Neural cell (in vitro differentiated cells): Measurements from ENCODE around the gene TRMO. TPM values are rescaled to one million over a fixed set of nuclear protein-coding genes. Genes with fewer than 3 reads are reported as not detected.

Experiments
- H2AFZ ChIP-seq: fragments of 200-600, 300-800 bp; sonication (generic), shearing (Covaris generic); 2 replicates; pipeline ENCODE4 v1.6.0; 2014; ENCODE audit warnings: low read depth, mild to moderate bottlenecking, antibody characterized with exemption, low read length, moderate library complexity
- H3F3A ChIP-seq: fragments of 200-600 bp; shearing (Covaris generic); 2 replicates; pipeline ENCODE4 v1.6.1; 2016; ENCODE audit warnings: mild to moderate bottlenecking, moderate library complexity, mixed read lengths, antibody characterized with exemption, low read length; ENCODE audit not compliant: insufficient read depth, poor library complexity, severe bottlenecking
- H3K27ac ChIP-seq: fragments of 200-600, 300-800 bp; sonication (generic), shearing (Covaris generic); 2 replicates; pipeline ENCODE4 v1.5.1; 2014; ENCODE audit warnings: mild to moderate bottlenecking, low read length, moderate library complexity
- H3K27me3 ChIP-seq: fragments of 300-800, 200-600 bp; sonication (generic), shearing (Covaris generic); 2 replicates; pipeline ENCODE4 v1.6.0; 2014; ENCODE audit warnings: mild to moderate bottlenecking, low read depth, low read length, moderate library complexity; ENCODE audit not compliant: insufficient read depth
- H3K36me3 ChIP-seq: fragments of 300-800, 200-600 bp; sonication (generic), shearing (Covaris generic); 2 replicates; pipeline ENCODE4 v1.5.1; 2014; ENCODE audit warnings: mild to moderate bottlenecking, antibody characterized with exemption, low read length, moderate library complexity; ENCODE audit not compliant: insufficient read depth
- H3K4me2 ChIP-seq: fragments of 300-800, 200-600 bp; sonication (generic), shearing (Covaris generic); 2 replicates; pipeline ENCODE4 v1.6.0; 2014; ENCODE audit warnings: mild to moderate bottlenecking, low read length
- H3K4me3 ChIP-seq: fragments of 300-800, 200-600 bp; sonication (generic), shearing (Covaris generic); 2 replicates; pipeline ENCODE4 v1.5.1; 2014; ENCODE audit warnings: mild to moderate bottlenecking, low read length, moderate library complexity
- H3K79me2 ChIP-seq: fragments of 200-600 bp; shearing (Covaris generic); replicated peaks from 2 replicates; pipeline ENCODE4 v1.6.0; 2014; ENCODE audit warnings: mild to moderate bottlenecking, low read length, moderate library complexity; ENCODE audit not compliant: insufficient read depth
- H3K9ac ChIP-seq: fragments of 300-800, 200-600 bp; sonication (generic), shearing (Covaris generic); 2 replicates; pipeline ENCODE4 v1.6.1; 2016; ENCODE audit warnings: mild to moderate bottlenecking, low read length, mixed read lengths
- H3K9me2 ChIP-seq: fragments of 200-600 bp; shearing (Covaris generic); 2 replicates; pipeline ENCODE4 v1.6.1; 2016; ENCODE audit warnings: mild to moderate bottlenecking, low read length, mixed read lengths; ENCODE audit not compliant: insufficient read depth
- H3K9me3 ChIP-seq: fragments of 200-600, 300-800 bp; sonication (generic), shearing (Covaris generic); 2 replicates; pipeline ENCODE4 v1.6.1; 2016; ENCODE audit warnings: mild to moderate bottlenecking, mixed run types, low read length, moderate library complexity, mixed read lengths
- H4K20me1 ChIP-seq: fragments of 200-600 bp; shearing (Covaris generic); 2 replicates; pipeline ENCODE4 v1.6.1; 2016; ENCODE audit warnings: mild to moderate bottlenecking, mixed run types; ENCODE audit not compliant: insufficient read depth
- EP300 ChIP-seq: fragments of 450-650 bp; conservative IDR thresholded peaks from 2 replicates; pipeline ENCODE4 v1.6.1; 2014; ENCODE audit warnings: antibody characterized with exemption, mild to moderate bottlenecking, moderate library complexity; ENCODE audit not compliant: poor library complexity, severe bottlenecking
- EZH2 ChIP-seq: fragments of 200-600, 300-800 bp; shearing (Covaris generic), sonication (generic); IDR thresholded peaks from 2 replicates; pipeline ENCODE4 v1.6.1; 2014; ENCODE audit warnings: antibody characterized with exemption, low read length, borderline replicate concordance, mild to moderate bottlenecking; ENCODE audit not compliant: insufficient read depth, poor library complexity, severe bottlenecking
- MXI1 ChIP-seq: fragments of 450-650 bp; conservative IDR thresholded peaks from 2 replicates; pipeline ENCODE4 v1.6.1; 2014; ENCODE audit warnings: antibody characterized with exemption, mild to moderate bottlenecking; ENCODE audit not compliant: poor library complexity, severe bottlenecking
- POLR2AphosphoS5 ChIP-seq: IDR thresholded peaks from 2 replicates; pipeline ENCODE4 v1.6.1; 2012
- RAD21 ChIP-seq: fragments of 450-650 bp; conservative IDR thresholded peaks from 2 replicates; pipeline ENCODE4 v1.6.1; 2014; ENCODE audit warnings: antibody characterized with exemption, mild to moderate bottlenecking, moderate library complexity
- SMC3 ChIP-seq: fragments of 450-650 bp; conservative IDR thresholded peaks from 2 replicates; pipeline ENCODE4 v1.6.1; 2014; ENCODE audit warnings: antibody characterized with exemption, mild to moderate bottlenecking, moderate library complexity; ENCODE audit not compliant: poor library complexity
- TAF1 ChIP-seq: IDR thresholded peaks from 2 replicates; pipeline ENCODE4 v1.6.1; 2012; ENCODE audit warnings: low read depth
- polyA plus RNA-seq: library from polyadenylated mRNA; depleted of rRNA; stranded (reverse); fragments of >200 nt; gene quantifications from 2 replicates; pipeline ENCODE4 v1.2.3, GENCODE V29; 2014
- TF ChIP-seq, protein P1 (sequence below): IDR thresholded peaks from 2 replicates; pipeline ENCODE4 v1.6.1; 2012; ENCODE audit warnings: borderline replicate concordance
- TF ChIP-seq, protein P2 (sequence below): fragments of 450-650 bp; IDR thresholded peaks from 2 replicates; pipeline ENCODE4 v1.5.1; 2014; ENCODE audit warnings: antibody characterized with exemption, mild to moderate bottlenecking, moderate library complexity; ENCODE audit not compliant: poor library complexity, severe bottlenecking

The TRMO gene
- polyA plus RNA-seq, 1 donor from 2014 or later = 15.4 TPM

DNA sequence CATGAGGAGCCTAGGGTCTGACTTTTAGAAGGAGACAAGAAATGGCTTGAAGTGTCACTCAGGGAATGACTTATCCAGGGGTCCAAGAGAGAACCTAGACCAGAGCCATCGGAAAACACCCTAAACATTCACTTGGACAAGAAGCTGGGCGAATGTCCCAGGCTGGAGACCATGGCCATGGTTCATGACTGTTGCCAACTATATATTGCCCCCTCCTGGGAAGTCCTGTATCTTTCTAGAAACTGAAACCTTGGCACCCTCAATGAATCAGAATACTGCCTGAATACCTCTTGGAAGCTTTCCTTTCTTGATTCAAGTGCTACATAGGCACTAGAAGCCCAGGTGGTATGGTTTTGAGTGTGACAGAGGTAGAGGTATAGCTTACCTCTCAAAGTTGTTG is 29.9 kb downstream of the TRMO start:
- no peak overlapping the region for H3K9ac ChIP-seq
- H3K27me3 ChIP-seq = no peaks in the 10 kb centered on the region

DNA sequence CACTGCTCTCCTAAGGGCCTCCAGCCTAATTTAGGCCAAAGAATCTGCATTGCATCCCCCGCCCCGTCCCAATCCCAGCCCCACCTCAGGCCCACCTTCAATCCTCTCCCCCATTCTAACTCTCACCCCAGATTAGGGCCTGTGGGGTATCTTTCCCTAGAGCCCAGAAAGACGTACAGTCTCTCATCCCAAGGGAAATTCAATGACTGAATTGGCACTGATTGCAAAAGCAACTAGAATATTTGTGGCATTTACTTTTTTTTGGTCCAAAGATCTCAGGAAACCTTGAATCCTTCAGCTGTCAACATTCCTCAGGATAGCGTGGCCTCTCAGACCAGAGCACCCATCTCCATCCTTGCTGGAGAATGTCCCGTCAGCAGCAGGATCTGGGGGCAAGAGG is 30.6 kb downstream of the TRMO start:
- H2AFZ ChIP-seq = no peak overlapping the region
- H3K27ac ChIP-seq = no peak overlapping the region
- H3K9me3 ChIP-seq = no peaks in the 10 kb centered on the region
- no peaks in the 10 kb centered on the region for H3K36me3 ChIP-seq
- no peaks in the 10 kb centered on the region for H3K27me3 ChIP-seq
- H3F3A ChIP-seq = no peaks in the 10 kb centered on the region
- no peaks in the 10 kb centered on the region for H3K79me2 ChIP-seq
- no peaks in the 10 kb centered on the region for H3K9me2 ChIP-seq
- no peak for TF ChIP-seq POLR2AphosphoS5
- no peak overlapping the region for H3K9ac ChIP-seq
- H3K4me2 ChIP-seq = no peak overlapping the region
- no peaks in the 10 kb centered on the region for H4K20me1 ChIP-seq
- no peak overlapping the region for H3K4me3 ChIP-seq

More for the DNA sequence above, 29.9 kb downstream of the TRMO start:
- no peaks in the 10 kb centered on the region for H3K9me2 ChIP-seq
- H3K27ac ChIP-seq = no peak overlapping the region
- H3K36me3 ChIP-seq = no peaks in the 10 kb centered on the region
- H3K4me3 ChIP-seq = no peak overlapping the region
- H3F3A ChIP-seq = no peaks in the 10 kb centered on the region
- no peaks in the 10 kb centered on the region for H3K79me2 ChIP-seq
- H3K4me2 ChIP-seq = no peak overlapping the region
- no peaks in the 10 kb centered on the region for H4K20me1 ChIP-seq
- no peak for TF ChIP-seq EZH2
- TF ChIP-seq SMC3 = no peak
- TF ChIP-seq EP300 = no peak
- TF ChIP-seq MXI1 = no peak
- TF ChIP-seq, protein P1, sequence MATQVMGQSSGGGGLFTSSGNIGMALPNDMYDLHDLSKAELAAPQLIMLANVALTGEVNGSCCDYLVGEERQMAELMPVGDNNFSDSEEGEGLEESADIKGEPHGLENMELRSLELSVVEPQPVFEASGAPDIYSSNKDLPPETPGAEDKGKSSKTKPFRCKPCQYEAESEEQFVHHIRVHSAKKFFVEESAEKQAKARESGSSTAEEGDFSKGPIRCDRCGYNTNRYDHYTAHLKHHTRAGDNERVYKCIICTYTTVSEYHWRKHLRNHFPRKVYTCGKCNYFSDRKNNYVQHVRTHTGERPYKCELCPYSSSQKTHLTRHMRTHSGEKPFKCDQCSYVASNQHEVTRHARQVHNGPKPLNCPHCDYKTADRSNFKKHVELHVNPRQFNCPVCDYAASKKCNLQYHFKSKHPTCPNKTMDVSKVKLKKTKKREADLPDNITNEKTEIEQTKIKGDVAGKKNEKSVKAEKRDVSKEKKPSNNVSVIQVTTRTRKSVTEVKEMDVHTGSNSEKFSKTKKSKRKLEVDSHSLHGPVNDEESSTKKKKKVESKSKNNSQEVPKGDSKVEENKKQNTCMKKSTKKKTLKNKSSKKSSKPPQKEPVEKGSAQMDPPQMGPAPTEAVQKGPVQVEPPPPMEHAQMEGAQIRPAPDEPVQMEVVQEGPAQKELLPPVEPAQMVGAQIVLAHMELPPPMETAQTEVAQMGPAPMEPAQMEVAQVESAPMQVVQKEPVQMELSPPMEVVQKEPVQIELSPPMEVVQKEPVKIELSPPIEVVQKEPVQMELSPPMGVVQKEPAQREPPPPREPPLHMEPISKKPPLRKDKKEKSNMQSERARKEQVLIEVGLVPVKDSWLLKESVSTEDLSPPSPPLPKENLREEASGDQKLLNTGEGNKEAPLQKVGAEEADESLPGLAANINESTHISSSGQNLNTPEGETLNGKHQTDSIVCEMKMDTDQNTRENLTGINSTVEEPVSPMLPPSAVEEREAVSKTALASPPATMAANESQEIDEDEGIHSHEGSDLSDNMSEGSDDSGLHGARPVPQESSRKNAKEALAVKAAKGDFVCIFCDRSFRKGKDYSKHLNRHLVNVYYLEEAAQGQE = no peak
- no peak overlapping the region for H2AFZ ChIP-seq
- H3K9me3 ChIP-seq = no peaks in the 10 kb centered on the region

DNA sequence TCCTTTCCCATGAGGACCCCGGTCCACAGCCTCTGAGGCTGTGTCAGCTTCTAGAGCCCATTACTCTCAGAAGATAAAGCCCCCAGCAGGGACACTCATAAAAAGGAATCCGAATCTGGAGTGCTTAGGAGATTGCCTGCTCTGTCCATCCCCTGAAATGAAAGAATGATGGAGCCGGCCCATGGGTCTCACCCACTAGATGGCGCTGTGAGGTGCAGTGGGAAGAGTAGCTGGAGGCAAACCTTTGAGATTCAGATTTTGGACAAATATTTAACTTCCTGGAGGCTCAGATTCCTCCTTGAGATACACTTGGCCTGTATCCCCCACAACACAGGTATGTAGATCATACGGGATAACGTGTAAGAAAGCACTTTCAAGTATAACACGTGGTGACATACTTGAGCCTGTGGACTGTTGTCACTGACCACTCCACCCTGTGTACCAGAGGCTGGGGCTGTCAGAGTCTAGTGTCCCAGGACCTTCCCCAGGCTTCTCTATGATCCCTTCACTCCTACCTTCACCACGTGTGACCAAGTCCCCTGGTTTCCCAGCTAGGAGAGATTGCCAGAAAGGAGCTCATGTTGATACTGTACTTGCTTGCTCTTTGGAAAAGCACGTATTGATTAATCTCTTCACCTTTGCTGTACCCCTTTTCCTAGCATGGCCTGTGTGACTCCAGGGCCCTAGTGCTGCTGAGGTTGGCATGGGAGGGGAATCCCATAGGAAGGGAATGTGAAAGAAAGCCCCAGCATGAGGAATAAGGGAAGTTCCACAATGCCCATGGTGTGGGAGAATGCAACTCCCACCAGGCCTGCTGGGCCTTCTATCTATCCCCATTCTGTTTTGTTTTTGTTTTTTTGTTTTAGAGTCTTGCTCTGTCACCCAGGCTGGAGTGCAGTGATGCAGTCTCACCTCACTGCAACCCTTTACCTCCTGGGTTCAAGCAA is 32.1 kb downstream of the TRMO start:
- no peaks in the 10 kb centered on the region for H3K9me3 ChIP-seq
- no peak overlapping the region for H3K4me3 ChIP-seq
- H3K4me2 ChIP-seq = no peak overlapping the region
- H3K9ac ChIP-seq = no peak overlapping the region
- no peak for TF ChIP-seq POLR2AphosphoS5
- TF ChIP-seq EP300 = no peak
- no peak for TF ChIP-seq EZH2
- no peak for TF ChIP-seq TAF1
- TF ChIP-seq RAD21 = no peak
- TF ChIP-seq SMC3 = no peak
- TF ChIP-seq, protein P1 = no peak
- TF ChIP-seq, protein P2, sequence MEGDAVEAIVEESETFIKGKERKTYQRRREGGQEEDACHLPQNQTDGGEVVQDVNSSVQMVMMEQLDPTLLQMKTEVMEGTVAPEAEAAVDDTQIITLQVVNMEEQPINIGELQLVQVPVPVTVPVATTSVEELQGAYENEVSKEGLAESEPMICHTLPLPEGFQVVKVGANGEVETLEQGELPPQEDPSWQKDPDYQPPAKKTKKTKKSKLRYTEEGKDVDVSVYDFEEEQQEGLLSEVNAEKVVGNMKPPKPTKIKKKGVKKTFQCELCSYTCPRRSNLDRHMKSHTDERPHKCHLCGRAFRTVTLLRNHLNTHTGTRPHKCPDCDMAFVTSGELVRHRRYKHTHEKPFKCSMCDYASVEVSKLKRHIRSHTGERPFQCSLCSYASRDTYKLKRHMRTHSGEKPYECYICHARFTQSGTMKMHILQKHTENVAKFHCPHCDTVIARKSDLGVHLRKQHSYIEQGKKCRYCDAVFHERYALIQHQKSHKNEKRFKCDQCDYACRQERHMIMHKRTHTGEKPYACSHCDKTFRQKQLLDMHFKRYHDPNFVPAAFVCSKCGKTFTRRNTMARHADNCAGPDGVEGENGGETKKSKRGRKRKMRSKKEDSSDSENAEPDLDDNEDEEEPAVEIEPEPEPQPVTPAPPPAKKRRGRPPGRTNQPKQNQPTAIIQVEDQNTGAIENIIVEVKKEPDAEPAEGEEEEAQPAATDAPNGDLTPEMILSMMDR = no peak
- TF ChIP-seq MXI1 = no peak
- H4K20me1 ChIP-seq = no peaks in the 10 kb centered on the region
- H3K36me3 ChIP-seq = no peaks in the 10 kb centered on the region
- H2AFZ ChIP-seq = no peak overlapping the region
- no peaks in the 10 kb centered on the region for H3K79me2 ChIP-seq
- H3K27me3 ChIP-seq = no peaks in the 10 kb centered on the region
- H3F3A ChIP-seq = no peaks in the 10 kb centered on the region
- H3K27ac ChIP-seq = no peak overlapping the region
- H3K9me2 ChIP-seq = no peaks in the 10 kb centered on the region
